ENCODE data around the gene SPACA7. TPM values are rescaled to one million over a fixed set of nuclear protein-coding genes. Genes with fewer than 3 reads are reported as not detected.
A peak's percentile ranks its signal among the peaks of the same experiment; 100 is the strongest.

SPACA7 gene
- total and polyA plus RNA-seq, 11 donors, result not detected

- WGBS, 4 donors, result 69 to 74% (median 71%) methylated on average over 19 of the region's 19 CpGs
- H3K27me3 ChIP-seq, result peaks cover 13 to 68% (median 29%) of the 10 kb centered on the region in 9 donors
- H3K27ac ChIP-seq, result no peak overlapping the region
- H3K4me3 ChIP-seq, result no peak overlapping the region
- intact Hi-C loops (cut with DNase I), result no loop called here
- peaks cover 0 to 8% (median 0%) of the 10 kb centered on the region in 12 donors for H3K4me1 ChIP-seq
- no peak for DNase-seq
- no peak for ATAC-seq
- no peaks in the 10 kb centered on the region for H3K36me3 ChIP-seq
- TF ChIP-seq, protein P1, sequence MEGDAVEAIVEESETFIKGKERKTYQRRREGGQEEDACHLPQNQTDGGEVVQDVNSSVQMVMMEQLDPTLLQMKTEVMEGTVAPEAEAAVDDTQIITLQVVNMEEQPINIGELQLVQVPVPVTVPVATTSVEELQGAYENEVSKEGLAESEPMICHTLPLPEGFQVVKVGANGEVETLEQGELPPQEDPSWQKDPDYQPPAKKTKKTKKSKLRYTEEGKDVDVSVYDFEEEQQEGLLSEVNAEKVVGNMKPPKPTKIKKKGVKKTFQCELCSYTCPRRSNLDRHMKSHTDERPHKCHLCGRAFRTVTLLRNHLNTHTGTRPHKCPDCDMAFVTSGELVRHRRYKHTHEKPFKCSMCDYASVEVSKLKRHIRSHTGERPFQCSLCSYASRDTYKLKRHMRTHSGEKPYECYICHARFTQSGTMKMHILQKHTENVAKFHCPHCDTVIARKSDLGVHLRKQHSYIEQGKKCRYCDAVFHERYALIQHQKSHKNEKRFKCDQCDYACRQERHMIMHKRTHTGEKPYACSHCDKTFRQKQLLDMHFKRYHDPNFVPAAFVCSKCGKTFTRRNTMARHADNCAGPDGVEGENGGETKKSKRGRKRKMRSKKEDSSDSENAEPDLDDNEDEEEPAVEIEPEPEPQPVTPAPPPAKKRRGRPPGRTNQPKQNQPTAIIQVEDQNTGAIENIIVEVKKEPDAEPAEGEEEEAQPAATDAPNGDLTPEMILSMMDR (IDR thresholded peaks at IDR 0.05), result no peak
- TF ChIP-seq POLR2A (IDR thresholded peaks at IDR 0.05), result no peak
- H3K9me3 ChIP-seq, result no peaks in the 10 kb centered on the region
Measured at GRCh38 chr13:112330066-112330465, 46.1 kb upstream of the SPACA7 start.

- DNase-seq (peak in 1 of 5 donors; percentile 39), ATAC-seq (peak in 2 of 4 donors; percentile 36 to 72)
- peaks cover 0 to 8% (median 0%) of the 10 kb centered on the region in 12 donors for H3K4me1 ChIP-seq
- H3K36me3 ChIP-seq, result no peaks in the 10 kb centered on the region
- 14 to 28% (median 20%) methylated on average over 68 to 78 of the region's 78 CpGs for WGBS, 4 donors
- no peak overlapping the region for H3K27ac ChIP-seq
- peaks cover 13 to 63% (median 29%) of the 10 kb centered on the region in 9 donors for H3K27me3 ChIP-seq
- intact Hi-C loops (cut with DNase I), result no loop called here
- H3K9me3 ChIP-seq, result peaks cover 0 to 3% (median 0%) of the 10 kb centered on the region in 12 donors
- TF ChIP-seq, protein P1 (IDR thresholded peaks at IDR 0.05), result no peak
- peak overlapping the region in 1 of 12 donors; percentile 21 for H3K4me3 ChIP-seq
Measured at GRCh38 chr13:112330479-112331381, 45.4 kb upstream of the SPACA7 start.

DNA sequence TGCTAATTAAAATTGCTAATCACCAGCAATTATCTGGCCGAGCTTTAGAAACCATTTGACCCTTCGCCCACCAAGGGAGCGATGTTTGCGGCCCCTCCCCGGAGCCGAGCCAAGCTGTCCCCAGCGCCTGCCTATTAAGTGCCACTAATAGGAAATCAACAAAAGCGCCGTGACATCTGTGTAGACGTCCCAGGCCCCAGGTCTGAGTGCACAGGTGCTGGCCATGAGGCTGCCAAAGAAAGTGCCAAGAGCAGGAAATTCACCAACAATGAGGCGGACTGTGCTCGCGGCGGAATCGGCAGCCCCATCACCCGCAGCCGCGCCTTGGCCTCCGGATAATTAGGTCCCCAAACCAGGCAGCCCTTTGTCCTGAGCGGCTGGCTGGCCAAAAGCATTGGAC lies 44.5 kb upstream of the SPACA7 start:
- no peak for TF ChIP-seq POLR2A (IDR thresholded peaks at IDR 0.05)
- TF ChIP-seq, protein P1 (IDR thresholded peaks at IDR 0.05), result no peak
- ATAC-seq, result no peak
- Histone ChIP-seq H3K4me3 (no peak overlapping the region), H3K9me3 (peaks cover 0 to 11% (median 0%) of the 10 kb centered on the region in 12 donors), H3K27ac (no peak overlapping the region), H3K27me3 (peaks cover 13 to 67% (median 29%) of the 10 kb centered on the region in 9 donors), H3K36me3 (no peaks in the 10 kb centered on the region), H3K4me1 (peaks cover 0 to 8% (median 0%) of the 10 kb centered on the region in 12 donors)
- 15 to 31% (median 25%) methylated on average over 20 of the region's 20 CpGs for WGBS, 4 donors
- DNase-seq, result no peak
- intact Hi-C loops (cut with DNase I), result no loop called here

GRCh38 chr13:112332727-112333126 lies 43.4 kb upstream of the SPACA7 start:
- Histone ChIP-seq H3K4me1 (peaks cover 0 to 8% (median 0%) of the 10 kb centered on the region in 12 donors), H3K9me3 (peaks cover 0 to 20% (median 9%) of the 10 kb centered on the region in 12 donors), H3K4me3 (no peak overlapping the region), H3K36me3 (no peaks in the 10 kb centered on the region), H3K27me3 (peaks cover 13 to 71% (median 29%) of the 10 kb centered on the region in 9 donors), H3K27ac (no peak overlapping the region)
- intact Hi-C loops (cut with DNase I), result no loop called here
- 75 to 84% (median 78%) methylated on average over 10 of the region's 10 CpGs for WGBS, 4 donors
- DNase-seq (no peak), ATAC-seq (no peak)
- TF ChIP-seq, protein P1 (IDR thresholded peaks at IDR 0.05), result no peak
- TF ChIP-seq POLR2A (IDR thresholded peaks at IDR 0.05), result no peak
